ENCODE data around the gene WDR6. TPM values are rescaled to one million over a fixed set of nuclear protein-coding genes. Genes with fewer than 3 reads are reported as not detected.

WDR6 gene
- polyA plus RNA-seq, 2 of the 4 experiments (the other 2 are of a cell fraction), result 64.2 to 99.6 TPM

- no peak for TF ChIP-seq RARB (CRISPR knock-in tag; IDR thresholded peaks at IDR 0.05)
- no peak for TF ChIP-seq SMC3 (IDR thresholded peaks at IDR 0.05)
- no peak for TF ChIP-seq RNF2 (IDR thresholded peaks at IDR 0.05; ENCODE audit: borderline replicate concordance, low read depth)
- TF ChIP-seq JUN (IDR thresholded peaks at IDR 0.05), result no peak
- TF ChIP-seq TFCP2L1 (CRISPR knock-in tag; IDR thresholded peaks at IDR 0.05), result no peak
- TF ChIP-seq HOXB13 (CRISPR knock-in tag; IDR thresholded peaks at IDR 0.05; ENCODE audit: low read depth), result no peak
- no peak for TF ChIP-seq TP53 (CRISPR knock-in tag; IDR thresholded peaks at IDR 0.05)
Observed at GRCh38 chr3:49034650-49035049, 27.5 kb downstream of the WDR6 start (continued).

- no peaks in the 10 kb centered on the region for H3K9me3 ChIP-seq
- ATAC-seq (no peak), DNase-seq (ENCODE audit: low read depth in 1 of 2, low spot score in 1 of 2) (no peak), FAIRE-seq (no peak)
- ChIA-PET CTCF (interaction anchor here (1.6 to 5.6 kb wide), 2 partner anchors 13 to 59 kb away, joined by 5 to 29 read pairs; partner anchors contain the start of genes NDUFAF3 and QRICH1), POLR2A (no interaction called here)
- TF ChIP-seq NFE2L2 (conservative IDR thresholded peaks at IDR 0.05; ENCODE audit: low read length) (no peak), RCOR1 (IDR thresholded peaks at IDR 0.05; ENCODE audit: low read depth, low read length) (no peak), CHD2 (IDR thresholded peaks at IDR 0.05; ENCODE audit: low read length, partially characterized antibody) (no peak), ZC3H11A (IDR thresholded peaks at IDR 0.05) (no peak), SREBF2 (IDR thresholded peaks at IDR 0.05) (no peak), TFCP2L1 (CRISPR knock-in tag; IDR thresholded peaks at IDR 0.05) (no peak), JUN (IDR thresholded peaks at IDR 0.05) (no peak), BCL3 (IDR thresholded peaks at IDR 0.05) (no peak), HOXB13 (CRISPR knock-in tag; IDR thresholded peaks at IDR 0.05; ENCODE audit: low read depth) (no peak), HDAC2 (IDR thresholded peaks at IDR 0.05) (no peak), ZFP36 (IDR thresholded peaks at IDR 0.05; ENCODE audit: borderline replicate concordance, partially characterized antibody) (no peak), MAFK (IDR thresholded peaks at IDR 0.05; ENCODE audit: partially characterized antibody) (no peak), MYC (IDR thresholded peaks at IDR 0.05; ENCODE audit: borderline replicate concordance, low read length) (no peak), ATOH8 (CRISPR knock-in tag; IDR thresholded peaks at IDR 0.05; ENCODE audit: low read depth) (no peak)
- no peak overlapping the region for H3K4me2 ChIP-seq
- no peak overlapping the region for H3K4me3 ChIP-seq
- 97% methylated on average over 3 of the region's 3 CpGs for WGBS (ENCODE audit: missing lambda C conversion rate)
- no peak overlapping the region for H3K27ac ChIP-seq
- H3K4me1 ChIP-seq, result no peaks in the 10 kb centered on the region
Observed at GRCh38 chr3:49035281-49035680, 28.1 kb downstream of the WDR6 start.

- ChIA-PET CTCF (no interaction called here), POLR2A (no interaction called here)
- no peaks in the 10 kb centered on the region for H3K4me1 ChIP-seq
- H3K4me3 ChIP-seq, result no peak overlapping the region
- H3K9me3 ChIP-seq, result no peaks in the 10 kb centered on the region
- WGBS (ENCODE audit: missing lambda C conversion rate), result 96% methylated on average over 1 of the region's 1 CpG
- no peak for DNase-seq (ENCODE audit: low read depth in 1 of 2, low spot score in 1 of 2)
- no peak for ATAC-seq
- no peak for FAIRE-seq
- H3K4me2 ChIP-seq, result no peak overlapping the region
- H3K27ac ChIP-seq, result no peak overlapping the region
- TF ChIP-seq NR3C1 (IDR thresholded peaks at IDR 0.05), result no peak
- TF ChIP-seq PHF8 (IDR thresholded peaks at IDR 0.05; ENCODE audit: borderline replicate concordance, low read depth), result no peak
- TF ChIP-seq HEYL (CRISPR knock-in tag; IDR thresholded peaks at IDR 0.05), result no peak
- TF ChIP-seq JUNB (IDR thresholded peaks at IDR 0.05), result no peak
- no peak for TF ChIP-seq BHLHE40 (IDR thresholded peaks at IDR 0.05; ENCODE audit: low read depth, low read length)
- TF ChIP-seq ESRRA (IDR thresholded peaks at IDR 0.05; ENCODE audit: borderline replicate concordance, low read length), result no peak
- TF ChIP-seq CTCF (IDR thresholded peaks at IDR 0.05), result no peak
- no peak for TF ChIP-seq ZNF302 (CRISPR knock-in tag; IDR thresholded peaks at IDR 0.05)
- TF ChIP-seq RCOR1 (IDR thresholded peaks at IDR 0.05; ENCODE audit: low read depth, low read length), result no peak
- no peak for TF ChIP-seq POLR2A (IDR thresholded peaks at IDR 0.05; ENCODE audit: low read length)
- TF ChIP-seq RNF2 (IDR thresholded peaks at IDR 0.05; ENCODE audit: borderline replicate concordance, low read depth), result no peak
- no peak for TF ChIP-seq CEBPB (IDR thresholded peaks at IDR 0.05)
- TF ChIP-seq NPAS2 (CRISPR knock-in tag; IDR thresholded peaks at IDR 0.05; ENCODE audit: borderline replicate concordance), result no peak
- no peak for TF ChIP-seq FOXS1 (CRISPR knock-in tag; IDR thresholded peaks at IDR 0.05)
- TF ChIP-seq SREBF2 (IDR thresholded peaks at IDR 0.05), result no peak
- TF ChIP-seq CHD4 (IDR thresholded peaks at IDR 0.05; ENCODE audit: borderline replicate concordance), result no peak
Observed at GRCh38 chr3:49053543-49053942, 46.4 kb downstream of the WDR6 start.
